ENCODE data around the gene RPP40. TPM values are rescaled to one million over a fixed set of nuclear protein-coding genes. Genes with fewer than 3 reads are reported as not detected.
A peak's percentile ranks its signal among the peaks of the same experiment; 100 is the strongest.
"Not testable (repeated sequence)": the region's sequence is repeated elsewhere in the genome, so short reads cannot be mapped to it uniquely, and the experiment has no call there.

Gene RPP40, protein sequence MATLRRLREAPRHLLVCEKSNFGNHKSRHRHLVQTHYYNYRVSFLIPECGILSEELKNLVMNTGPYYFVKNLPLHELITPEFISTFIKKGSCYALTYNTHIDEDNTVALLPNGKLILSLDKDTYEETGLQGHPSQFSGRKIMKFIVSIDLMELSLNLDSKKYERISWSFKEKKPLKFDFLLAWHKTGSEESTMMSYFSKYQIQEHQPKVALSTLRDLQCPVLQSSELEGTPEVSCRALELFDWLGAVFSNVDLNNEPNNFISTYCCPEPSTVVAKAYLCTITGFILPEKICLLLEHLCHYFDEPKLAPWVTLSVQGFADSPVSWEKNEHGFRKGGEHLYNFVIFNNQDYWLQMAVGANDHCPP
- 1 to 10 TPM; 6.9 to 8.8 (median 8.3) TPM for polyA plus RNA-seq

DNA sequence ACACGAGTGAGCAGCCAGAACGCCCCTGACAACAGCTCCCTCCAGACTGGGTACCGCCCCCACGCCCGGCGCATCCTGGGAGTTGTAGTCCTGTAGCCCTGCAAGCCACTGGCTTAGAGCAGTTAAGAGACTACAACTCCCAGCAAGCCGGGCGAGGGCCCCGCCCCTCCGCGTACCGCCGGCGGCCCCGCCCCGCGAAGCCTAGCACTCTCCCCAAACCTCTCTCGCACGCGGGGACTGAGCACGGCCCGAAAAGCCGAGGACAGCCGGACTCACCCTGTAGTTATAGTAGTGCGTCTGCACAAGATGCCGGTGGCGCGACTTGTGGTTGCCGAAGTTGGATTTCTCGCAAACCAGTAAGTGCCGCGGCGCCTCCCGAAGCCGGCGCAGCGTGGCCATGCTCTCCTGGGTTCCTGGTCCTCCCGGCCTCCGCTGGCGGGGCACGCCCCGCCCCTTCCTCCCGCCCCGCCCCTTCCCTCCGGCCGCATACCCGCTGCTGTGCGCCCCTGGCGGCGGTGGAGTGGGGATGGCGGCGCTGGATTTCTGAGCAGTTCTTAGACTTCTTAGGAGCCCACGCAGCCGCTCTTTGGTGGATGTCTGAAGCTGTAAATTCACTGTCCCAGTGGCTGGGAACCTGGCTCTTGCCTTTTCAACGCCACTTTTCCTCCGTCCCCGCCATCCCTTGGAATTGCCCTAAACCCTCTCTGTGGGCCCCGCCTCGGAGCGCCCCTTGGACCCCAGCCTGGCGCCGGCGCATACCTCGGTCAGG, at the start of gene RPP40:
Gene RPP40, minus strand, starts transcription at position 434 of the 769 bp plus-strand sequence. Its CDS starts 35 bp downstream, at position 399.
- DNase-seq, result peak; percentile 98 to 99 (median 98)
- Mint-ChIP-seq H3K4me3 (peak within 1 kb of the TSS; percentile 91 to 94 (median 94)), H3K4me1 (peaks cover 12 to 27% of the 10 kb centered on the region in 2 donors), H3K36me3 (peaks cover 0 to 8% (median 0%) of the 10 kb centered on the region in 3 donors), H3K27me3 (ENCODE audit: low read depth in 3 of 3) (peaks cover 0 to 3% (median 0%) of the 10 kb centered on the region in 3 donors), H3K9me3 (no peaks in the 10 kb centered on the region), H3K27ac (peak within 1 kb of the TSS; percentile 83 to 94 (median 91))

DNA sequence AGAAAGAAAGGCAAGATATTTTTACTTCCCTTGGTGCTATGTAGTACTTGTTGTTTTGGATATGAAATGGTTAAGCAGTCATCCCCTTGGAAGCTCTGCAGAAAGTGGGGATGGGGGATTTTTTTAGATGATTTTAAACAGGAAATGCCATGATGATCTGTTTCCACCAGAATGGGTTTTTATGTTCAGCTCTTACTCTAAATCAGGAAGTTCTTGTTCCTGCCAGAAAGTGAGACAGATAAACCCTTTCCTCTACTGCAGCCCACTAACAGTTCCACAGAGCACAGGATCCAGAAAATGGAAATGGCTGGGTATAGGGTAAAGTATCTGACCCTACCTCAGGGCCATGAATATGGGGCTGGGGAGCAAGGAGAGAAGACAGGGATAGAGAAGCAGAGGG, 49.2 kb upstream of the RPP40 start:
- peaks cover 8 to 9% (median 8%) of the 10 kb centered on the region in 3 donors for H3K36me3 Mint-ChIP-seq
- peaks cover 3 to 11% (median 9%) of the 10 kb centered on the region in 3 donors for H3K27me3 Mint-ChIP-seq (ENCODE audit: low read depth in 3 of 3)
- H3K27ac Mint-ChIP-seq, result no peak overlapping the region

DNA sequence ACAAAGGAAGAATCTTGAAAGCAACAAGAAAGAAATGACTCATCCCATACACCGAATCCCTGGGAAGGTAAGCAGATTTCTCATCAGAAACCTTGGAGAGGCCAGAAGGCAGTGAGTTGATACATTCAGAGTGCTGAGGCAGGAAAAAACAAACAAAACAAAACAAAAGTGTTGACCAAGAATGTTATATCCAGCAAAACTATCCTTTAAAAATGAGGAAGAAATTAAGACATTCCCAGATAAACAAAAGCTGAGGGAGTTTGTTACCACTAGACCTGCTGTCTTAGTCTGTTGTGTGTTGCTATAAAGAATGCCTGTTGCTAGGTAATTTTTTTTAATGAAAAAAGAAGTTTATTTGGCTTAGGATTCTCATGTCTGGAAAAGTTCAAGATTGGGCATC, 47.6 kb upstream of the RPP40 start:
- H3K27me3 Mint-ChIP-seq (ENCODE audit: low read depth in 3 of 3), result peaks cover 1 to 11% (median 9%) of the 10 kb centered on the region in 3 donors
- no peak for DNase-seq
- H3K9me3 Mint-ChIP-seq, result peaks cover 2 to 22% (median 14%) of the 10 kb centered on the region in 6 donors
- no peak overlapping the region for H3K4me3 Mint-ChIP-seq
- H3K36me3 Mint-ChIP-seq, result peaks cover 8 to 9% (median 8%) of the 10 kb centered on the region in 3 donors
- H3K4me1 Mint-ChIP-seq, result no peaks in the 10 kb centered on the region
- H3K27ac Mint-ChIP-seq, result no peak overlapping the region

More for the DNA sequence above, 49.2 kb upstream of the RPP40 start:
- Mint-ChIP-seq H3K4me1 (no peaks in the 10 kb centered on the region), H3K4me3 (no peak overlapping the region), H3K9me3 (peaks cover 2 to 22% (median 14%) of the 10 kb centered on the region in 6 donors)
- DNase-seq, result no peak

DNA sequence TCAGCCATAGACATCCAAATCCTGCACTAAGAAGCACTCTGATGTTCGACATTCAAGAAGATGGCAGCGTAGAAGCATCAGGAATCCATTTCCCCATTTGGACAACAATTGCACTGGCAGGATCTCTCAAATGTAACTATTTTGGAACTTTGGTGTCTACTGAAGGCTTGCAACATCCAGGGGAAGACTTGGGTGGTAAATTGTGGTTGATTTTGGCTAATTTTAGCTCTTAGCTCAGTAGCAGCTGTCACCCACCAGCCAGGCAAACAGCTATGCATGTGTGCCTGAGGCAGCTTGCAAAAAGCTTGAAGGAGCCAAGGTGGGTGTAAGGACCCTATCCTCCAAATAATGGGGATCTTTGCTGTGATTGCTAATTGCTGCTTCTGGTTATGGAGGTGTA, 46.2 kb upstream of the RPP40 start:
- DNase-seq, result no peak
- no peak overlapping the region for H3K27ac Mint-ChIP-seq
- no peak overlapping the region for H3K4me3 Mint-ChIP-seq
- H3K36me3 Mint-ChIP-seq, result peaks cover 8 to 16% (median 8%) of the 10 kb centered on the region in 3 donors
- peaks cover 3 to 9% (median 9%) of the 10 kb centered on the region in 3 donors for H3K27me3 Mint-ChIP-seq (ENCODE audit: low read depth in 3 of 3)
- H3K4me1 Mint-ChIP-seq, result no peaks in the 10 kb centered on the region
- H3K9me3 Mint-ChIP-seq, result peaks cover 2 to 22% (median 14%) of the 10 kb centered on the region in 6 donors

DNA sequence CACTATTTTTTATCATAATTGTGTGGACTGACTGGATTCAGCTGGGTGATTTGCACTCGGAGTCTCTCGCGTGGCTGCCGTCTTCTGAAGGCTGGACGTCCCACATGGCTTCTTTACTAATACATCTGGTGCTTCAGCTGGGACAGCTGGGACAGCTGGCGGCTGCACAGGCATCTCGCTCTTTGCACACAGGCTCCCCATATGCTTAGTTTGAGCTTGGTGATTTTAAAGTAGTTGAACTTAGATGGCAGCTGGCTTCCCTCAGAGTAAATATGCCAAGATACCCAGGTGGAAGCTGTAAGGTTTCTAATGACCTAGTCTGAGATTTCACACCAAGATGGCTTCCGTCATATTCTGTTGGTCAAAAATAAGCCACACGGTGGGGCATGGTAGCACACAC, 42.6 kb upstream of the RPP40 start:
- Mint-ChIP-seq H3K4me1 (no peaks in the 10 kb centered on the region), H3K27ac (no peak overlapping the region), H3K4me3 (no peak overlapping the region), H3K36me3 (peaks cover 8 to 20% (median 12%) of the 10 kb centered on the region in 3 donors), H3K27me3 (ENCODE audit: low read depth in 3 of 3) (peaks cover 3 to 5% (median 3%) of the 10 kb centered on the region in 3 donors), H3K9me3 (peaks cover 2 to 18% (median 11%) of the 10 kb centered on the region in 6 donors)
- DNase-seq, result no peak

DNA sequence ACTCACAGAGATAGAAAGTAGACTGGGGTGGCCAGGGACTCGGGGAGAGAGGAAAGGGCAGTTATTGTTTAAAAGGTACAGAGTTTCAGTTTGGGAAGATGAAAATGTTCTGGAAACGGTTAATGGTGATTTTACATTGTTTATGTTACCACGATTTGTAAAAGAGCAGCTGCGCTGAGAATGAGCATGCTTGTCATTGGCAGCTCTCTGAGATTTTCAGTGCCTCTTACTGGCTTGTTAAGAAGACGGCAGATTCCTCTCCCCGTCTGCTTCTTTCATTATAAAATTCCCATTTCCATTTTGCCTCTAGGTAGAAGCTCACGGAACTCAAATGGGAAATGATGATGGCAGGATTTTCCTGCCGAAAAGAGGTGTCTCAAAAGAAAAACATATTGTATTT, 41.6 kb upstream of the RPP40 start:
- peaks cover 0 to 8% (median 3%) of the 10 kb centered on the region in 6 donors for H3K9me3 Mint-ChIP-seq
- H3K27ac Mint-ChIP-seq, result no peak overlapping the region
- peaks cover 0 to 15% (median 5%) of the 10 kb centered on the region in 3 donors for H3K36me3 Mint-ChIP-seq
- H3K27me3 Mint-ChIP-seq (ENCODE audit: low read depth in 3 of 3), result peaks cover 0 to 3% (median 2%) of the 10 kb centered on the region in 3 donors
- H3K4me1 Mint-ChIP-seq, result no peaks in the 10 kb centered on the region
- no peak overlapping the region for H3K4me3 Mint-ChIP-seq
- DNase-seq, result no peak

DNA sequence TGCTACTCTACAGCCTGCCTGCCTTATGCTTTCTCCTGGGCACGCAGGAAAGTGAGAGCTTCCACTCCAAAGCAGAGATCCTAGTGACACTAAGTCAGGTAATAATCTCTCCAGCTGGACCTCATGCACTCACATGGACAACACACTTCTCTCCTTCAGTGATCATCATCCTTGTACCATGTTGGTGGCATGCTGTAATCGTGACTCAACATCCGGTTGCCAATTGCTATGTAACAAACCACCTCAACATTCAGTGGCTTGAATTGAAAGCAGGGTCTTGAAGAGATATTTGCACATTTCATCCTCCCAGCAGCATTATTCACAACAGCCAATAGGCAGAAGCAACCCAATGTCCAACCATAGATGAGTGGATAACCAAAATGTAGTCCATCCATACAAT, 41.0 kb upstream of the RPP40 start:
- Mint-ChIP-seq H3K27ac (no peak overlapping the region), H3K36me3 (peaks cover 0 to 15% (median 5%) of the 10 kb centered on the region in 3 donors)

DNA sequence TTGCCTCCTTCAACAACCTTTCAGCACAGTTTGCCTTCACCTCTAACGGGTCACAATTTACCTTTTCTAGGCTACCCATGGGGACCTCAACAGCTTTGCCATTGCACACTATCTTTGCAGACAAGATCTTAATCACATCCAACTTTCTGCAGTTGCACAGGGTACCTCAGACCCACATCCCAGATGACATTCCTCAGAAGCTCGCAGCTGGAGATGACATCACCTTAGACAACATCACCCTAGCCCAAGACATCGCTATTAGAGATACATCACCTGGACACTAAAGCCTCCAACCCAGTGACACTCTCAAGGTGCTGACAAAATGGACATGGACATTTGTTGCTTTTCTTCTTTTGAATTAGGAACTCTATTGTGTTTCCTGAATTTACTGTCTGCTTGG, 38.6 kb upstream of the RPP40 start:
- Mint-ChIP-seq H3K9me3 (no peaks in the 10 kb centered on the region), H3K27me3 (ENCODE audit: low read depth in 3 of 3) (peaks cover 0 to 2% (median 2%) of the 10 kb centered on the region in 3 donors), H3K4me3 (no peak overlapping the region), H3K36me3 (peaks cover 0 to 11% (median 5%) of the 10 kb centered on the region in 3 donors), H3K4me1 (no peaks in the 10 kb centered on the region), H3K27ac (no peak overlapping the region)
- DNase-seq, result no peak

More for the DNA sequence above, 41.0 kb upstream of the RPP40 start:
- H3K27me3 Mint-ChIP-seq (ENCODE audit: low read depth in 3 of 3), result peaks cover 2 to 3% (median 2%) of the 10 kb centered on the region in 3 donors
- DNase-seq, result no peak
- no peak overlapping the region for H3K4me3 Mint-ChIP-seq
- H3K9me3 Mint-ChIP-seq, result peaks cover 0 to 5% (median under 1%) of the 10 kb centered on the region in 6 donors
- H3K4me1 Mint-ChIP-seq, result no peaks in the 10 kb centered on the region

DNA sequence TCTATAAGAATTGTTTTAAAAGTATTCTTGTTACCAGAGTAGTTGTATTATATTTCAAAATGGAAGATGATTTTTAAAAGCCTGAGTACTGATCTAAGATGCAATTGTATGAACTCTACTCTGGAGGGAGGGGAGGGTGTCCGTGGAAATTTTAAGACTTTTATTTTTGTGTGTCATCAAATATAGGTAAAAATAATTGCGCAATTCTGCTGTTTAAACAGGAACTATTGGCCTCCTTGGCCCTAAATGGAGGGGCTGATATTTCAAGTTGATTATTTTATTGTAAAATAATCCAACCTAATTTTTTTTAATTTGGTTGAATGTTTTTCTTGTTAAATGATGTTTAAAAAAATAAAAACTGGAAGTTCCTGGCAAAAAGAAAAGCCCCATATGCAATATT, 38.1 kb upstream of the RPP40 start:
- Mint-ChIP-seq H3K27ac (no peak overlapping the region), H3K4me3 (no peak overlapping the region), H3K36me3 (peaks cover 0 to 11% (median 5%) of the 10 kb centered on the region in 3 donors), H3K27me3 (ENCODE audit: low read depth in 3 of 3) (peaks cover 0 to 2% (median 2%) of the 10 kb centered on the region in 3 donors), H3K4me1 (no peaks in the 10 kb centered on the region), H3K9me3 (no peaks in the 10 kb centered on the region)
- DNase-seq, result no peak

DNA sequence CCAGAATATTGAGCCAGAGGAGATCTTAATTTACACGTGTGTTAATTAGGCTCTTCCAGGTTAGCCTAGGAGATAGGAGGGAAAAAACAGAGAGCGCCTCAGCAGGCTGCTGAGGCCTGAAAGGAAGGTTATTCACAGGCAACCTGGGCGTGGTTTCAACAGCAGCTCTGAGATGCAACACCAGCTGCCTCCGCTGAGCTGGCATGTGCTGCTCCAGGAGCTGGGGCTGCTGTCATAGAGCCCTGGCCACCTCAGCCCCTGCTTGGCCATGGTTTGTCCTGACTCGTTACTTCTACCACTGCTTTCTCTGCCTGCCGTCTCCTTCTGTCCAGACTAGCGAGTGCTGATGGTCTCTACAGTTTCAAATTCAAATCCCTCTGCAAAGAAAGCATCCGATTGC, 32.4 kb upstream of the RPP40 start:
- H3K4me3 Mint-ChIP-seq, result no peak overlapping the region
- no peaks in the 10 kb centered on the region for H3K36me3 Mint-ChIP-seq
- no peaks in the 10 kb centered on the region for H3K9me3 Mint-ChIP-seq
- no peak overlapping the region for H3K27ac Mint-ChIP-seq
- H3K4me1 Mint-ChIP-seq, result peaks cover 0 to 1% of the 10 kb centered on the region in 2 donors
- DNase-seq, result no peak
- H3K27me3 Mint-ChIP-seq (ENCODE audit: low read depth in 3 of 3), result peaks cover 0 to 2% (median 0%) of the 10 kb centered on the region in 3 donors

DNA sequence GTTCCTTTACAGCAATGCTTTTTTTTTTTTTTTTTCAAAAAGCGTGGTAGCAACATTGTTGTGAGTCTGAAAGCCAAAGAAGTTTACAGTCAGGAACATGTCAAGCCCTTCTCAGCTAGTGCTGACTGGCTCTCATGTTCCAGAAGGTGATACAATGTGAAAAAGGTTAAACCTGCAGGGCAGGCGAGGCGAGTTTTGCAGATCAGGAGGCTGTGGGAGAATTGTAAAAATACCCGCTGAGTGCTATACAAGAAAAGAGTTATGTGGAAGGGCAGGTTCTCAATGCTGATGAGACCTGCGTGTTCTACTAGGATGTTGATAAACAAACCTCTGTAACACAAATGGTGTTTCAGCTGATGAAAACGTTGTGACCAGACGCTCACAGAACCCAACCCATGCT, 30.9 kb upstream of the RPP40 start:
- no peak overlapping the region for H3K4me3 Mint-ChIP-seq
- no peaks in the 10 kb centered on the region for H3K27me3 Mint-ChIP-seq (ENCODE audit: low read depth in 3 of 3)
- DNase-seq, result no peak
- H3K36me3 Mint-ChIP-seq, result no peaks in the 10 kb centered on the region
- no peaks in the 10 kb centered on the region for H3K9me3 Mint-ChIP-seq
- H3K4me1 Mint-ChIP-seq, result peaks cover 4 to 6% of the 10 kb centered on the region in 2 donors
- no peak overlapping the region for H3K27ac Mint-ChIP-seq

DNA sequence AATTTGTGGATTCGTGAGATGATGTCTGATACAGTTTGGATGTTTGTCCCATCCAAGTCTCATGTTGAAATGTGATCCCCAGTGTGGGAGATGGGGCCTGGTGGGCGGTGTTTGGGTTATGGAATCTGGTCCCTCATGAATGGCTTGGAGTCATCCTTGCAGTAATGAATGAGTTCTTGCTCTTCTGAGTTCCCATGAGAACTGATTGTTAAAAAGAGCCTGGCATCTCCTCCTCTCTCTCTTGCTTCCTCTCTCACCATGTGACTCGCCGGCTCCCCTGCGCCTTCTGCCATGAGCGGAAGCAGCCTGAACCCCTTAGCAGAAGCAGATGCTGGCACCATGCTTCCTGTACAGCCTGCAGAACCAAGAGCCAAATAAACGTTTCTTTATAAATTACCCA, 30.5 kb upstream of the RPP40 start:
- no peak for DNase-seq
- no peaks in the 10 kb centered on the region for H3K36me3 Mint-ChIP-seq
- no peaks in the 10 kb centered on the region for H3K27me3 Mint-ChIP-seq (ENCODE audit: low read depth in 3 of 3)
- no peak overlapping the region for H3K27ac Mint-ChIP-seq
- no peaks in the 10 kb centered on the region for H3K9me3 Mint-ChIP-seq
- peaks cover 4 to 6% of the 10 kb centered on the region in 2 donors for H3K4me1 Mint-ChIP-seq
- H3K4me3 Mint-ChIP-seq, result no peak overlapping the region

DNA sequence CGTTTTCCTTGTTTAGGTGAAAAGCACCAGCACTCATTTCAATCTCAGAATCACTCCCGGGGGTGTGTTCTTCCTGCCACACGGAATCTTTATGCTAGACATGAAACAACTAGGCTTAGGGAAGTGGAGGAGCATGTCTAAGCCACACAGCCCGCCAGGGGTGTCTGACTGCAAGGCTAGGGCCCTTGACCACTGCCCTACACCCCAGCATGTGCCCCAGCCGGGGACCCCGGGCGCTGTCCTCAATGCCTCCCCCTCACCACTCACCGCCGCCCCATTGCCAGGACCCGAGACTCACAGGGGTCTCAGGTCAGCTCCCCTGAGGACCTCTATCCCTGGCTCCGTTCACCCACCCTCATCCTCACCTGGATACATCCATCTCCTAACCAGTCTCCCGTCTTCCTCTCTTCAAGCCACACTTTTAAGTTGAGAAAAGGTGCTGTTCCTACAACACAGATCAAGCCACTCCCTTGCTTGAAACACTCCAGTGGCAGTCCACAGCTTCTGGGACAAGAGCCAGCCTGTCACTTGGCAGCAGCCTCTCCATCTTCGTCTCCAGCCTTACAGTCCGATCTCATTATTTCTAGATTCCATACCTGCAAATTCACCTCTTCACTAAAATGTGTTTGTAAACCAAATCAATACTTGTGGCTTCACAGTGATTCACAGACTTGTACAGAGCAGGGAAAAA, 29.5 kb upstream of the RPP40 start:
- DNase-seq; H3K27me3 Mint-ChIP-seq (ENCODE audit: low read depth in 3 of 3); H3K27ac Mint-ChIP-seq; H3K36me3 Mint-ChIP-seq; H3K4me1 Mint-ChIP-seq; H3K9me3 Mint-ChIP-seq; H3K4me3 Mint-ChIP-seq: not testable (repeated sequence)
